ENCODE data around the gene BDNF. TPM values are rescaled to one million over a fixed set of nuclear protein-coding genes. Genes with fewer than 3 reads are reported as not detected.

BDNF gene
- total and polyA plus RNA-seq, 2 experiments from 2014 or later, result 5.1 to 5.2 TPM

DNA sequence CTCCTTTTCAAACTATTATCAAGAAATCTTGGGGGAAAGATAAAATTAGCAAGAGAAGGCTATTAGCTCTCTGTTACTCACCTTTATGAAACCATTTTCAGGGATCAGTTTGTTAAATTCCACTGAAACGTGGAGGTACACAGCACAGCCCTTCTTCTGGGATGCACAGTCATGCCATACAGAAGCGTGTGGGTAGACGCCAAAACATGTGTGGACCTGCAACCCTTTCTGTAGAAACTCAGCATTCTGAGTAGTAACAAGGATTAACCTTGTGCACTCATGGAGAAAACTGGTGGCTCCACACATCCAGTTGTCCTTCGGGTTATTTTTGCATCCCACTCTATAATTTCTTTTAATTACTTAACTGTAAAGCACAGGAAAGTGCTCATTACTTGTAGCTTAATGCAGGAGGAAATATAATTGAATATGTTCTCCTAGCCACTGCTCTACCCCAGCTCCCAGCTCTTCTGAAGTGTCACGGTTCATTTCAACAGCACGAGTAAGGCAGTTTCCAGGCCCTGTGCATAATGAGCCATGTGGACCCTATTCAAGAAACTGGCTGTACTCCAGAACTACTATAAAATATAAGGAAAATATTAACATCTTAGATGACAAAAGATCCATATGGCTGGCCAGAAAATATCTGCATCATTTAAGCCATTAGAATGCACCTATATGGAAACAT lies 26.1 kb downstream of the BDNF start:
- Histone ChIP-seq H3K9me2 (ENCODE audit: insufficient read depth) (peaks cover 4% of the 10 kb centered on the region), H3F3A (replicated peaks; ENCODE audit: low read depth) (no peaks in the 10 kb centered on the region), H3K4me1 (ENCODE audit: insufficient read depth) (peaks cover 27% of the 10 kb centered on the region), H3K4me2 (peak overlapping the region; percentile 21; the same call in 1 of the 2 replicates), H3K4me3 (no peak overlapping the region), H3K79me2 (replicated peaks; ENCODE audit: insufficient read depth) (peaks cover 37% of the 10 kb centered on the region), H4K20me1 (replicated peaks; ENCODE audit: insufficient read depth) (no peaks in the 10 kb centered on the region), H3K27ac (ENCODE audit: low read depth) (no peak overlapping the region), H2AFZ (no peak overlapping the region), H3K27me3 (ENCODE audit: insufficient read depth) (no peaks in the 10 kb centered on the region), H3K36me3 (ENCODE audit: insufficient read depth) (no peaks in the 10 kb centered on the region)
- H3K27me3 Mint-ChIP-seq (ENCODE audit: insufficient read depth, low read depth, poor library complexity), result no peaks in the 10 kb centered on the region
- peaks cover 11% of the 10 kb centered on the region; the same call in 2 of the 3 replicates for H3K9me3 Mint-ChIP-seq
- ATAC-seq (no peak), DNase-seq (ENCODE audit: low spot score) (no peak)
- peaks cover 24% of the 10 kb centered on the region for H3K4me1 Mint-ChIP-seq
- peaks cover 8% of the 10 kb centered on the region; the same call in 2 of the 3 replicates for H3K36me3 Mint-ChIP-seq (ENCODE audit: low read depth)
- TF ChIP-seq, protein P1, sequence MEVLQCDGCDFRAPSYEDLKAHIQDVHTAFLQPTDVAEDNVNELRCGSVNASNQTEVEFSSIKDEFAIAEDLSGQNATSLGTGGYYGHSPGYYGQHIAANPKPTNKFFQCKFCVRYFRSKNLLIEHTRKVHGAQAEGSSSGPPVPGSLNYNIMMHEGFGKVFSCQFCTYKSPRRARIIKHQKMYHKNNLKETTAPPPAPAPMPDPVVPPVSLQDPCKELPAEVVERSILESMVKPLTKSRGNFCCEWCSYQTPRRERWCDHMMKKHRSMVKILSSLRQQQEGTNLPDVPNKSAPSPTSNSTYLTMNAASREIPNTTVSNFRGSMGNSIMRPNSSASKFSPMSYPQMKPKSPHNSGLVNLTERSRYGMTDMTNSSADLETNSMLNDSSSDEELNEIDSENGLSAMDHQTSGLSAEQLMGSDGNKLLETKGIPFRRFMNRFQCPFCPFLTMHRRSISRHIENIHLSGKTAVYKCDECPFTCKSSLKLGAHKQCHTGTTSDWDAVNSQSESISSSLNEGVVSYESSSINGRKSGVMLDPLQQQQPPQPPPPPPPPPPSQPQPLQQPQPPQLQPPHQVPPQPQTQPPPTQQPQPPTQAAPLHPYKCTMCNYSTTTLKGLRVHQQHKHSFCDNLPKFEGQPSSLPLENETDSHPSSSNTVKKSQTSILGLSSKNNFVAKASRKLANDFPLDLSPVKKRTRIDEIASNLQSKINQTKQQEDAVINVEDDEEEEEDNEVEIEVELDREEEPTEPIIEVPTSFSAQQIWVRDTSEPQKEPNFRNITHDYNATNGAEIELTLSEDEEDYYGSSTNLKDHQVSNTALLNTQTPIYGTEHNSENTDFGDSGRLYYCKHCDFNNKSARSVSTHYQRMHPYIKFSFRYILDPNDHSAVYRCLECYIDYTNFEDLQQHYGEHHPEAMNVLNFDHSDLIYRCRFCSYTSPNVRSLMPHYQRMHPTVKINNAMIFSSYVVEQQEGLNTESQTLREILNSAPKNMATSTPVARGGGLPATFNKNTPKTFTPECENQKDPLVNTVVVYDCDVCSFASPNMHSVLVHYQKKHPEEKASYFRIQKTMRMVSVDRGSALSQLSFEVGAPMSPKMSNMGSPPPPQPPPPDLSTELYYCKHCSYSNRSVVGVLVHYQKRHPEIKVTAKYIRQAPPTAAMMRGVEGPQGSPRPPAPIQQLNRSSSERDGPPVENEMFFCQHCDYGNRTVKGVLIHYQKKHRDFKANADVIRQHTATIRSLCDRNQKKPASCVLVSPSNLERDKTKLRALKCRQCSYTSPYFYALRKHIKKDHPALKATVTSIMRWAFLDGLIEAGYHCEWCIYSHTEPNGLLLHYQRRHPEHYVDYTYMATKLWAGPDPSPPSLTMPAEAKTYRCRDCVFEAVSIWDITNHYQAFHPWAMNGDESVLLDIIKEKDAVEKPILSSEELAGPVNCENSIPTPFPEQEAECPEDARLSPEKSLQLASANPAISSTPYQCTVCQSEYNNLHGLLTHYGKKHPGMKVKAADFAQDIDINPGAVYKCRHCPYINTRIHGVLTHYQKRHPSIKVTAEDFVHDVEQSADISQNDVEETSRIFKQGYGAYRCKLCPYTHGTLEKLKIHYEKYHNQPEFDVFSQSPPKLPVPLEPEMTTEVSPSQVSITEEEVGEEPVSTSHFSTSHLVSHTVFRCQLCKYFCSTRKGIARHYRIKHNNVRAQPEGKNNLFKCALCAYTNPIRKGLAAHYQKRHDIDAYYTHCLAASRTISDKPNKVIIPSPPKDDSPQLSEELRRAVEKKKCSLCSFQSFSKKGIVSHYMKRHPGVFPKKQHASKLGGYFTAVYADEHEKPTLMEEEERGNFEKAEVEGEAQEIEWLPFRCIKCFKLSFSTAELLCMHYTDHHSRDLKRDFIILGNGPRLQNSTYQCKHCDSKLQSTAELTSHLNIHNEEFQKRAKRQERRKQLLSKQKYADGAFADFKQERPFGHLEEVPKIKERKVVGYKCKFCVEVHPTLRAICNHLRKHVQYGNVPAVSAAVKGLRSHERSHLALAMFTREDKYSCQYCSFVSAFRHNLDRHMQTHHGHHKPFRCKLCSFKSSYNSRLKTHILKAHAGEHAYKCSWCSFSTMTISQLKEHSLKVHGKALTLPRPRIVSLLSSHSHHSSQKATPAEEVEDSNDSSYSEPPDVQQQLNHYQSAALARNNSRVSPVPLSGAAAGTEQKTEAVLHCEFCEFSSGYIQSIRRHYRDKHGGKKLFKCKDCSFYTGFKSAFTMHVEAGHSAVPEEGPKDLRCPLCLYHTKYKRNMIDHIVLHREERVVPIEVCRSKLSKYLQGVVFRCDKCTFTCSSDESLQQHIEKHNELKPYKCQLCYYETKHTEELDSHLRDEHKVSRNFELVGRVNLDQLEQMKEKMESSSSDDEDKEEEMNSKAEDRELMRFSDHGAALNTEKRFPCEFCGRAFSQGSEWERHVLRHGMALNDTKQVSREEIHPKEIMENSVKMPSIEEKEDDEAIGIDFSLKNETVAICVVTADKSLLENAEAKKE (CRISPR knock-in tag; IDR thresholded peaks at IDR 0.05), result no peak
- TF ChIP-seq, protein P2, sequence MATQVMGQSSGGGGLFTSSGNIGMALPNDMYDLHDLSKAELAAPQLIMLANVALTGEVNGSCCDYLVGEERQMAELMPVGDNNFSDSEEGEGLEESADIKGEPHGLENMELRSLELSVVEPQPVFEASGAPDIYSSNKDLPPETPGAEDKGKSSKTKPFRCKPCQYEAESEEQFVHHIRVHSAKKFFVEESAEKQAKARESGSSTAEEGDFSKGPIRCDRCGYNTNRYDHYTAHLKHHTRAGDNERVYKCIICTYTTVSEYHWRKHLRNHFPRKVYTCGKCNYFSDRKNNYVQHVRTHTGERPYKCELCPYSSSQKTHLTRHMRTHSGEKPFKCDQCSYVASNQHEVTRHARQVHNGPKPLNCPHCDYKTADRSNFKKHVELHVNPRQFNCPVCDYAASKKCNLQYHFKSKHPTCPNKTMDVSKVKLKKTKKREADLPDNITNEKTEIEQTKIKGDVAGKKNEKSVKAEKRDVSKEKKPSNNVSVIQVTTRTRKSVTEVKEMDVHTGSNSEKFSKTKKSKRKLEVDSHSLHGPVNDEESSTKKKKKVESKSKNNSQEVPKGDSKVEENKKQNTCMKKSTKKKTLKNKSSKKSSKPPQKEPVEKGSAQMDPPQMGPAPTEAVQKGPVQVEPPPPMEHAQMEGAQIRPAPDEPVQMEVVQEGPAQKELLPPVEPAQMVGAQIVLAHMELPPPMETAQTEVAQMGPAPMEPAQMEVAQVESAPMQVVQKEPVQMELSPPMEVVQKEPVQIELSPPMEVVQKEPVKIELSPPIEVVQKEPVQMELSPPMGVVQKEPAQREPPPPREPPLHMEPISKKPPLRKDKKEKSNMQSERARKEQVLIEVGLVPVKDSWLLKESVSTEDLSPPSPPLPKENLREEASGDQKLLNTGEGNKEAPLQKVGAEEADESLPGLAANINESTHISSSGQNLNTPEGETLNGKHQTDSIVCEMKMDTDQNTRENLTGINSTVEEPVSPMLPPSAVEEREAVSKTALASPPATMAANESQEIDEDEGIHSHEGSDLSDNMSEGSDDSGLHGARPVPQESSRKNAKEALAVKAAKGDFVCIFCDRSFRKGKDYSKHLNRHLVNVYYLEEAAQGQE (IDR thresholded peaks at IDR 0.05; ENCODE audit: unreplicated experiment), result no peak
- TF ChIP-seq, protein P3, sequence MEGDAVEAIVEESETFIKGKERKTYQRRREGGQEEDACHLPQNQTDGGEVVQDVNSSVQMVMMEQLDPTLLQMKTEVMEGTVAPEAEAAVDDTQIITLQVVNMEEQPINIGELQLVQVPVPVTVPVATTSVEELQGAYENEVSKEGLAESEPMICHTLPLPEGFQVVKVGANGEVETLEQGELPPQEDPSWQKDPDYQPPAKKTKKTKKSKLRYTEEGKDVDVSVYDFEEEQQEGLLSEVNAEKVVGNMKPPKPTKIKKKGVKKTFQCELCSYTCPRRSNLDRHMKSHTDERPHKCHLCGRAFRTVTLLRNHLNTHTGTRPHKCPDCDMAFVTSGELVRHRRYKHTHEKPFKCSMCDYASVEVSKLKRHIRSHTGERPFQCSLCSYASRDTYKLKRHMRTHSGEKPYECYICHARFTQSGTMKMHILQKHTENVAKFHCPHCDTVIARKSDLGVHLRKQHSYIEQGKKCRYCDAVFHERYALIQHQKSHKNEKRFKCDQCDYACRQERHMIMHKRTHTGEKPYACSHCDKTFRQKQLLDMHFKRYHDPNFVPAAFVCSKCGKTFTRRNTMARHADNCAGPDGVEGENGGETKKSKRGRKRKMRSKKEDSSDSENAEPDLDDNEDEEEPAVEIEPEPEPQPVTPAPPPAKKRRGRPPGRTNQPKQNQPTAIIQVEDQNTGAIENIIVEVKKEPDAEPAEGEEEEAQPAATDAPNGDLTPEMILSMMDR (conservative IDR thresholded peaks at IDR 0.05; ENCODE audit: low read depth in 2 of 2), result no peak
- no peak for TF ChIP-seq JUNB (IDR thresholded peaks at IDR 0.05; ENCODE audit: unreplicated experiment)
- no peak for TF ChIP-seq NANOG (IDR thresholded peaks at IDR 0.05; ENCODE audit: borderline replicate concordance)
- TF ChIP-seq ZNF114 (CRISPR knock-in tag; IDR thresholded peaks at IDR 0.05), result no peak
- no peak for TF ChIP-seq ZNF331 (CRISPR knock-in tag; IDR thresholded peaks at IDR 0.05; ENCODE audit: low read depth)
- TF ChIP-seq EZH2phosphoT487 (IDR thresholded peaks at IDR 0.05; ENCODE audit: unreplicated experiment), result no peak
- no peak for TF ChIP-seq STAT1 (IDR thresholded peaks at IDR 0.05; ENCODE audit: unreplicated experiment)
- TF ChIP-seq, protein P4, sequence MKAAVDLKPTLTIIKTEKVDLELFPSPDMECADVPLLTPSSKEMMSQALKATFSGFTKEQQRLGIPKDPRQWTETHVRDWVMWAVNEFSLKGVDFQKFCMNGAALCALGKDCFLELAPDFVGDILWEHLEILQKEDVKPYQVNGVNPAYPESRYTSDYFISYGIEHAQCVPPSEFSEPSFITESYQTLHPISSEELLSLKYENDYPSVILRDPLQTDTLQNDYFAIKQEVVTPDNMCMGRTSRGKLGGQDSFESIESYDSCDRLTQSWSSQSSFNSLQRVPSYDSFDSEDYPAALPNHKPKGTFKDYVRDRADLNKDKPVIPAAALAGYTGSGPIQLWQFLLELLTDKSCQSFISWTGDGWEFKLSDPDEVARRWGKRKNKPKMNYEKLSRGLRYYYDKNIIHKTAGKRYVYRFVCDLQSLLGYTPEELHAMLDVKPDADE (IDR thresholded peaks at IDR 0.05), result no peak
- no peak for TF ChIP-seq POLR2AphosphoS5 (IDR thresholded peaks at IDR 0.05; ENCODE audit: low read depth)
- no peak overlapping the region; the same call in 1 of the 2 replicates for H3K27ac Mint-ChIP-seq
- H3K4me3 Mint-ChIP-seq, result no peak overlapping the region

Measured in GM23338 (cell line).